Measurements from ENCODE around the gene SNX25.
"Not testable (repeated sequence)": the region's sequence is repeated elsewhere in the genome, so short reads cannot be mapped to it uniquely, and the experiment has no call there.

SNX25 gene

GRCh38 chr4:185196437-185196836 lies 13.0 kb upstream of the SNX25 start:
- no peak for TF ChIP-seq CTCF (IDR thresholded peaks at IDR 0.05; ENCODE audit: insufficient read depth, low read depth, low read length, missing control alignments)
- DNase-seq (ENCODE audit: low read depth), result no peak
- no peak overlapping the region for H3K4me3 ChIP-seq (ENCODE audit: low read length)

GRCh38 chr4:185198189-185198588 lies 11.2 kb upstream of the SNX25 start:
- not testable (repeated sequence) for DNase-seq (ENCODE audit: low read depth); H3K4me3 ChIP-seq (ENCODE audit: low read length)

GRCh38 chr4:185201977-185202962 lies 7.1 kb upstream of the SNX25 start:
- no peak for TF ChIP-seq CTCF (IDR thresholded peaks at IDR 0.05; ENCODE audit: insufficient read depth, low read depth, low read length, missing control alignments)
- peak overlapping the region; percentile 61 for H3K4me3 ChIP-seq (ENCODE audit: low read length)
- no peak for DNase-seq (ENCODE audit: low read depth)

- DNase-seq (ENCODE audit: low read depth), result peak; percentile 20
- no peak for TF ChIP-seq CTCF (IDR thresholded peaks at IDR 0.05; ENCODE audit: insufficient read depth, low read depth, low read length, missing control alignments)
- H3K4me3 ChIP-seq (ENCODE audit: low read length), result peak overlapping the region; percentile 61
These were observed 6.4 kb upstream of the SNX25 start for GRCh38 chr4:185202984-185203485.

- no peak for TF ChIP-seq CTCF (IDR thresholded peaks at IDR 0.05; ENCODE audit: insufficient read depth, low read depth, low read length, missing control alignments)
- H3K4me3 ChIP-seq (ENCODE audit: low read length), result peak within 1 kb of the TSS; percentile 61
- peak; percentile 84 for DNase-seq (ENCODE audit: low read depth)
These were observed 5.7 kb upstream of the SNX25 start, which contains the start of gene CFAP97 for GRCh38 chr4:185203486-185204237. Gene CFAP97, minus strand, starts transcription at chr4:185204000. Its CDS starts 12,804 bp downstream, at chr4:185191196.

- peak overlapping the region; percentile 61 for H3K4me3 ChIP-seq (ENCODE audit: low read length)
- no peak for TF ChIP-seq CTCF (IDR thresholded peaks at IDR 0.05; ENCODE audit: insufficient read depth, low read depth, low read length, missing control alignments)
- DNase-seq (ENCODE audit: low read depth), result peak; percentile 41
These were observed 5.0 kb upstream of the SNX25 start for GRCh38 chr4:185204238-185204910.

GRCh38 chr4:185205073-185205472 lies 4.3 kb upstream of the SNX25 start:
- not testable (repeated sequence) for H3K4me3 ChIP-seq (ENCODE audit: low read length)

More at GRCh38 chr4:185205073-185205472, 4.3 kb upstream of the SNX25 start:
- DNase-seq (ENCODE audit: low read depth), result not testable (repeated sequence)

Data from epithelial cell of esophagus (primary cell).